GM23338 (cell line): ENCODE measurements around the gene COMMD8. TPM values are rescaled to one million over a fixed set of nuclear protein-coding genes. Genes with fewer than 3 reads are reported as not detected.

Experiments used
- ATAC-seq: fragments of 200-7000 bp; cut with Tn5 transposase; 3 replicates; pipeline ENCODE4 v1.9.1; 2020
- DNase-seq: peaks from one replicate; pipeline ENCODE4 v3.0.0-alpha.2; 2015; ENCODE audit warnings: low spot score
- H2AFZ ChIP-seq: fragments of 200-600 bp; sonication (generic); 2 replicates; pipeline ENCODE4 v1.8.0; 2016; ENCODE audit warnings: antibody characterized with exemption, mild to moderate bottlenecking, moderate library complexity
- H3F3A ChIP-seq: fragments of 200-600 bp; sonication (generic); replicated peaks from 2 replicates; pipeline ENCODE4 v1.8.0; 2017; ENCODE audit warnings: antibody characterized with exemption, mixed run types, low read depth
- H3K27ac ChIP-seq: fragments of 200-600 bp; sonication (generic); 2 replicates; pipeline ENCODE4 v1.6.1; 2016; ENCODE audit warnings: low read depth
- H3K27me3 ChIP-seq: fragments of 200-600 bp; sonication (generic); 2 replicates; pipeline ENCODE4 v1.8.0; 2016; ENCODE audit warnings: mild to moderate bottlenecking, mixed run types, moderate library complexity; ENCODE audit not compliant: insufficient read depth
- H3K36me3 ChIP-seq: fragments of 200-600 bp; sonication (generic); 2 replicates; pipeline ENCODE4 v1.8.0; 2016; ENCODE audit warnings: mild to moderate bottlenecking; ENCODE audit not compliant: insufficient read depth
- H3K4me1 ChIP-seq: fragments of 200-600 bp; sonication (generic); 2 replicates; pipeline ENCODE4 v1.8.0; 2016; ENCODE audit warnings: mild to moderate bottlenecking, moderate library complexity; ENCODE audit not compliant: insufficient read depth
- H3K4me2 ChIP-seq: fragments of 200-600 bp; sonication (generic); 2 replicates; pipeline ENCODE4 v1.7.1; 2017; ENCODE audit warnings: mixed run types
- H3K4me3 ChIP-seq: fragments of 200-600 bp; sonication (generic); 2 replicates; pipeline ENCODE4 v1.6.1; 2016; ENCODE audit warnings: mixed run types
- H3K79me2 ChIP-seq: fragments of 200-600 bp; sonication (generic); replicated peaks from 2 replicates; pipeline ENCODE4 v1.8.0; 2017; ENCODE audit warnings: mild to moderate bottlenecking; ENCODE audit not compliant: insufficient read depth
- H3K9me2 ChIP-seq: fragments of 200-600 bp; sonication (generic); 2 replicates; pipeline ENCODE4 v1.8.0; 2017; ENCODE audit not compliant: insufficient read depth
- H4K20me1 ChIP-seq: fragments of 200-600 bp; sonication (generic); replicated peaks from 2 replicates; pipeline ENCODE4 v1.8.0; 2017; ENCODE audit warnings: mild to moderate bottlenecking; ENCODE audit not compliant: insufficient read depth
- H3K27ac Mint-ChIP-seq: 2 replicates; pipeline ENCODE4 v1.8.0; 2020; ENCODE audit warnings: inconsistent platforms, mild to moderate bottlenecking, moderate library complexity, mixed read lengths
- H3K27me3 Mint-ChIP-seq: 3 replicates; pipeline ENCODE4 v1.8.0; 2022; ENCODE audit warnings: low read depth, mild to moderate bottlenecking, moderate library complexity, mixed read lengths, inconsistent platforms; ENCODE audit not compliant: insufficient read depth, poor library complexity
- H3K36me3 Mint-ChIP-seq: 3 replicates; pipeline ENCODE4 v1.8.0; 2021; ENCODE audit warnings: low read depth, mild to moderate bottlenecking, inconsistent platforms, moderate library complexity, mixed read lengths
- H3K4me1 Mint-ChIP-seq: 3 replicates; pipeline ENCODE4 v1.8.0; 2020; ENCODE audit warnings: mild to moderate bottlenecking, inconsistent platforms, mixed read lengths
- H3K4me3 Mint-ChIP-seq: 3 replicates; pipeline ENCODE4 v1.8.0; 2021; ENCODE audit warnings: moderate library complexity, mild to moderate bottlenecking, inconsistent platforms, mixed read lengths
- H3K9me3 Mint-ChIP-seq: 3 replicates; pipeline ENCODE4 v1.8.0; 2020; ENCODE audit warnings: moderate library complexity, mild to moderate bottlenecking, inconsistent platforms, mixed read lengths
- EZH2phosphoT487 ChIP-seq: fragments of 200-600 bp; sonication (generic); IDR thresholded peaks from one replicate; pipeline ENCODE4 v1.8.1; 2018; ENCODE audit warnings: antibody characterized with exemption; ENCODE audit not compliant: unreplicated experiment
- JUNB ChIP-seq: IDR thresholded peaks from one replicate; pipeline ENCODE4 v1.6.1; 2016; ENCODE audit warnings: antibody characterized with exemption; ENCODE audit not compliant: unreplicated experiment
- STAT1 ChIP-seq: IDR thresholded peaks from one replicate; pipeline ENCODE4 v1.6.1; 2016; ENCODE audit warnings: antibody characterized with exemption; ENCODE audit not compliant: unreplicated experiment
- ZNF114 ChIP-seq: fragments of 250-450 bp; sonication (Bioruptor Pico); IDR thresholded peaks from 2 replicates; pipeline ENCODE4 v1.5.0; 2020; ENCODE audit warnings: mild to moderate bottlenecking, moderate library complexity
- polyA plus RNA-seq: library from polyadenylated mRNA; unstranded; fragments of >200 nt; fragmentation: Nextera tagmentation; extraction: Ambion mirVana; gene quantifications from 2 replicates; pipeline ENCODE4 v1.2.1, GENCODE V29; 2016
- total RNA-seq: library from RNA; depleted of rRNA; stranded (reverse); fragments of >200 nt; shearing (Covaris generic); gene quantifications from 2 replicates; pipeline ENCODE4 v1.2.3, GENCODE V29; 2014
- TF ChIP-seq, protein P1 (sequence below): fragments of 250-450 bp; sonication (Bioruptor Pico); IDR thresholded peaks from 2 replicates; pipeline ENCODE4 v1.5.0; 2020; ENCODE audit warnings: mild to moderate bottlenecking, moderate library complexity
- TF ChIP-seq, protein P2 (sequence below), 2 experiments: fragments of 200-600 bp in 1 of 2; sonication (generic) in 1 of 2; conservative IDR thresholded peaks; 2 replicates each; pipeline versions ENCODE4 v1.5.1 to v1.6.1; 2016 to 2017; ENCODE audit warnings: antibody characterized with exemption in 2 of 2, low read depth in 2 of 2, mild to moderate bottlenecking in 2 of 2, moderate library complexity in 1 of 2
- TF ChIP-seq, protein P3 (sequence below): IDR thresholded peaks from one replicate; pipeline ENCODE4 v1.6.1; 2018; ENCODE audit warnings: antibody characterized with exemption; ENCODE audit not compliant: unreplicated experiment
- TF ChIP-seq, protein P4 (sequence below): IDR thresholded peaks from 2 replicates; pipeline ENCODE4 v1.6.1; 2016; ENCODE audit warnings: antibody characterized with exemption

The COMMD8 gene
- total and polyA plus RNA-seq, 2 experiments from 2014 or later = 8.4 to 20.6 TPM

DNA sequence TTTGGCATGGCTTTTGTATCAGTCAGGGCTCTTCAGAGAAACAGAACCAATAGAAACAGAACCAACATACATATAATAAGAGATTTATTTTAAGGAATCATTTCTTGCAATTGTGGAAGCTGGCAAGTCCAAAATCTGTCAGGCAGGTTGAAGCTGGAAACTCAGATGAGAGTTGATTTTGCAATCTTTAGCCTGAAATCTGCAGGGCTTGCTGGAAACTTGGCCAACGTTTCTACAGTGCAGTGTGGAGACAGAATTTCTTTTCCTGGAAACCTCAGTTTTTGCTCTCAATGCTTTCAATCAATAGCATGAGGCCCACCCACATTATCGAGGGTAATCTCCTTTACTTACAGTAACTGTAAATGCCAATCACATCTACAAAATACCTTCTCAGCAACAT lies 45.4 kb downstream of the COMMD8 start (continued):
- TF ChIP-seq, protein P1, sequence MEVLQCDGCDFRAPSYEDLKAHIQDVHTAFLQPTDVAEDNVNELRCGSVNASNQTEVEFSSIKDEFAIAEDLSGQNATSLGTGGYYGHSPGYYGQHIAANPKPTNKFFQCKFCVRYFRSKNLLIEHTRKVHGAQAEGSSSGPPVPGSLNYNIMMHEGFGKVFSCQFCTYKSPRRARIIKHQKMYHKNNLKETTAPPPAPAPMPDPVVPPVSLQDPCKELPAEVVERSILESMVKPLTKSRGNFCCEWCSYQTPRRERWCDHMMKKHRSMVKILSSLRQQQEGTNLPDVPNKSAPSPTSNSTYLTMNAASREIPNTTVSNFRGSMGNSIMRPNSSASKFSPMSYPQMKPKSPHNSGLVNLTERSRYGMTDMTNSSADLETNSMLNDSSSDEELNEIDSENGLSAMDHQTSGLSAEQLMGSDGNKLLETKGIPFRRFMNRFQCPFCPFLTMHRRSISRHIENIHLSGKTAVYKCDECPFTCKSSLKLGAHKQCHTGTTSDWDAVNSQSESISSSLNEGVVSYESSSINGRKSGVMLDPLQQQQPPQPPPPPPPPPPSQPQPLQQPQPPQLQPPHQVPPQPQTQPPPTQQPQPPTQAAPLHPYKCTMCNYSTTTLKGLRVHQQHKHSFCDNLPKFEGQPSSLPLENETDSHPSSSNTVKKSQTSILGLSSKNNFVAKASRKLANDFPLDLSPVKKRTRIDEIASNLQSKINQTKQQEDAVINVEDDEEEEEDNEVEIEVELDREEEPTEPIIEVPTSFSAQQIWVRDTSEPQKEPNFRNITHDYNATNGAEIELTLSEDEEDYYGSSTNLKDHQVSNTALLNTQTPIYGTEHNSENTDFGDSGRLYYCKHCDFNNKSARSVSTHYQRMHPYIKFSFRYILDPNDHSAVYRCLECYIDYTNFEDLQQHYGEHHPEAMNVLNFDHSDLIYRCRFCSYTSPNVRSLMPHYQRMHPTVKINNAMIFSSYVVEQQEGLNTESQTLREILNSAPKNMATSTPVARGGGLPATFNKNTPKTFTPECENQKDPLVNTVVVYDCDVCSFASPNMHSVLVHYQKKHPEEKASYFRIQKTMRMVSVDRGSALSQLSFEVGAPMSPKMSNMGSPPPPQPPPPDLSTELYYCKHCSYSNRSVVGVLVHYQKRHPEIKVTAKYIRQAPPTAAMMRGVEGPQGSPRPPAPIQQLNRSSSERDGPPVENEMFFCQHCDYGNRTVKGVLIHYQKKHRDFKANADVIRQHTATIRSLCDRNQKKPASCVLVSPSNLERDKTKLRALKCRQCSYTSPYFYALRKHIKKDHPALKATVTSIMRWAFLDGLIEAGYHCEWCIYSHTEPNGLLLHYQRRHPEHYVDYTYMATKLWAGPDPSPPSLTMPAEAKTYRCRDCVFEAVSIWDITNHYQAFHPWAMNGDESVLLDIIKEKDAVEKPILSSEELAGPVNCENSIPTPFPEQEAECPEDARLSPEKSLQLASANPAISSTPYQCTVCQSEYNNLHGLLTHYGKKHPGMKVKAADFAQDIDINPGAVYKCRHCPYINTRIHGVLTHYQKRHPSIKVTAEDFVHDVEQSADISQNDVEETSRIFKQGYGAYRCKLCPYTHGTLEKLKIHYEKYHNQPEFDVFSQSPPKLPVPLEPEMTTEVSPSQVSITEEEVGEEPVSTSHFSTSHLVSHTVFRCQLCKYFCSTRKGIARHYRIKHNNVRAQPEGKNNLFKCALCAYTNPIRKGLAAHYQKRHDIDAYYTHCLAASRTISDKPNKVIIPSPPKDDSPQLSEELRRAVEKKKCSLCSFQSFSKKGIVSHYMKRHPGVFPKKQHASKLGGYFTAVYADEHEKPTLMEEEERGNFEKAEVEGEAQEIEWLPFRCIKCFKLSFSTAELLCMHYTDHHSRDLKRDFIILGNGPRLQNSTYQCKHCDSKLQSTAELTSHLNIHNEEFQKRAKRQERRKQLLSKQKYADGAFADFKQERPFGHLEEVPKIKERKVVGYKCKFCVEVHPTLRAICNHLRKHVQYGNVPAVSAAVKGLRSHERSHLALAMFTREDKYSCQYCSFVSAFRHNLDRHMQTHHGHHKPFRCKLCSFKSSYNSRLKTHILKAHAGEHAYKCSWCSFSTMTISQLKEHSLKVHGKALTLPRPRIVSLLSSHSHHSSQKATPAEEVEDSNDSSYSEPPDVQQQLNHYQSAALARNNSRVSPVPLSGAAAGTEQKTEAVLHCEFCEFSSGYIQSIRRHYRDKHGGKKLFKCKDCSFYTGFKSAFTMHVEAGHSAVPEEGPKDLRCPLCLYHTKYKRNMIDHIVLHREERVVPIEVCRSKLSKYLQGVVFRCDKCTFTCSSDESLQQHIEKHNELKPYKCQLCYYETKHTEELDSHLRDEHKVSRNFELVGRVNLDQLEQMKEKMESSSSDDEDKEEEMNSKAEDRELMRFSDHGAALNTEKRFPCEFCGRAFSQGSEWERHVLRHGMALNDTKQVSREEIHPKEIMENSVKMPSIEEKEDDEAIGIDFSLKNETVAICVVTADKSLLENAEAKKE (CRISPR knock-in tag) = no peak
- TF ChIP-seq, protein P2, sequence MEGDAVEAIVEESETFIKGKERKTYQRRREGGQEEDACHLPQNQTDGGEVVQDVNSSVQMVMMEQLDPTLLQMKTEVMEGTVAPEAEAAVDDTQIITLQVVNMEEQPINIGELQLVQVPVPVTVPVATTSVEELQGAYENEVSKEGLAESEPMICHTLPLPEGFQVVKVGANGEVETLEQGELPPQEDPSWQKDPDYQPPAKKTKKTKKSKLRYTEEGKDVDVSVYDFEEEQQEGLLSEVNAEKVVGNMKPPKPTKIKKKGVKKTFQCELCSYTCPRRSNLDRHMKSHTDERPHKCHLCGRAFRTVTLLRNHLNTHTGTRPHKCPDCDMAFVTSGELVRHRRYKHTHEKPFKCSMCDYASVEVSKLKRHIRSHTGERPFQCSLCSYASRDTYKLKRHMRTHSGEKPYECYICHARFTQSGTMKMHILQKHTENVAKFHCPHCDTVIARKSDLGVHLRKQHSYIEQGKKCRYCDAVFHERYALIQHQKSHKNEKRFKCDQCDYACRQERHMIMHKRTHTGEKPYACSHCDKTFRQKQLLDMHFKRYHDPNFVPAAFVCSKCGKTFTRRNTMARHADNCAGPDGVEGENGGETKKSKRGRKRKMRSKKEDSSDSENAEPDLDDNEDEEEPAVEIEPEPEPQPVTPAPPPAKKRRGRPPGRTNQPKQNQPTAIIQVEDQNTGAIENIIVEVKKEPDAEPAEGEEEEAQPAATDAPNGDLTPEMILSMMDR (conservative IDR thresholded peaks at IDR 0.05; ENCODE audit: low read depth in 2 of 2) = no peak
- no peak for TF ChIP-seq ZNF114 (CRISPR knock-in tag)
- TF ChIP-seq JUNB = no peak
- no peak for TF ChIP-seq STAT1

DNA sequence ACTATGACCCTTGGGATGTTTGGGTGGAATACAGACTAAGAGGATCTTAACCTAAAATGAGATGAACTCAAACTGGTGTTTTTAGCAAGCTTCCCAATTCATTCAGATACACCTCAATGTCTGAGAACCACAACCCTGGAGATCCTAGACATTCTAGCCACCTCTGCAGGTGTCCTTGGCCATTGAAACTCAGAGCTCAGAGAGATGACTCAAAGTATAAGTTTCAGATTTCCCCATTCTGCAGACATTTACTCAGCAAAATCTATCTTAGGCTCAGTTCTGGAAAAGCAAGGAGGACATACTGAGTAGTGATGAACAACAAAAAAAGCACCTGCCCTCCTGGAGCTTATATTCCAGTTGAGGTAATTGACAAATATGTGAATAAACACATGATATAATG lies 47.8 kb downstream of the COMMD8 start:
- Histone ChIP-seq H2AFZ (no peak overlapping the region), H4K20me1 (no peaks in the 10 kb centered on the region), H3K36me3 (no peaks in the 10 kb centered on the region), H3K4me2 (no peak overlapping the region), H3K9me2 (no peaks in the 10 kb centered on the region), H3F3A (no peaks in the 10 kb centered on the region), H3K27me3 (no peaks in the 10 kb centered on the region), H3K4me3 (no peak overlapping the region), H3K4me1 (peaks cover 16% of the 10 kb centered on the region; the same call in 1 of the 2 replicates), H3K79me2 (no peaks in the 10 kb centered on the region), H3K27ac (no peak overlapping the region)
- no peaks in the 10 kb centered on the region for H3K36me3 Mint-ChIP-seq
- no peaks in the 10 kb centered on the region for H3K9me3 Mint-ChIP-seq
- no peak overlapping the region for H3K4me3 Mint-ChIP-seq
- no peak for DNase-seq
- TF ChIP-seq, protein P3, sequence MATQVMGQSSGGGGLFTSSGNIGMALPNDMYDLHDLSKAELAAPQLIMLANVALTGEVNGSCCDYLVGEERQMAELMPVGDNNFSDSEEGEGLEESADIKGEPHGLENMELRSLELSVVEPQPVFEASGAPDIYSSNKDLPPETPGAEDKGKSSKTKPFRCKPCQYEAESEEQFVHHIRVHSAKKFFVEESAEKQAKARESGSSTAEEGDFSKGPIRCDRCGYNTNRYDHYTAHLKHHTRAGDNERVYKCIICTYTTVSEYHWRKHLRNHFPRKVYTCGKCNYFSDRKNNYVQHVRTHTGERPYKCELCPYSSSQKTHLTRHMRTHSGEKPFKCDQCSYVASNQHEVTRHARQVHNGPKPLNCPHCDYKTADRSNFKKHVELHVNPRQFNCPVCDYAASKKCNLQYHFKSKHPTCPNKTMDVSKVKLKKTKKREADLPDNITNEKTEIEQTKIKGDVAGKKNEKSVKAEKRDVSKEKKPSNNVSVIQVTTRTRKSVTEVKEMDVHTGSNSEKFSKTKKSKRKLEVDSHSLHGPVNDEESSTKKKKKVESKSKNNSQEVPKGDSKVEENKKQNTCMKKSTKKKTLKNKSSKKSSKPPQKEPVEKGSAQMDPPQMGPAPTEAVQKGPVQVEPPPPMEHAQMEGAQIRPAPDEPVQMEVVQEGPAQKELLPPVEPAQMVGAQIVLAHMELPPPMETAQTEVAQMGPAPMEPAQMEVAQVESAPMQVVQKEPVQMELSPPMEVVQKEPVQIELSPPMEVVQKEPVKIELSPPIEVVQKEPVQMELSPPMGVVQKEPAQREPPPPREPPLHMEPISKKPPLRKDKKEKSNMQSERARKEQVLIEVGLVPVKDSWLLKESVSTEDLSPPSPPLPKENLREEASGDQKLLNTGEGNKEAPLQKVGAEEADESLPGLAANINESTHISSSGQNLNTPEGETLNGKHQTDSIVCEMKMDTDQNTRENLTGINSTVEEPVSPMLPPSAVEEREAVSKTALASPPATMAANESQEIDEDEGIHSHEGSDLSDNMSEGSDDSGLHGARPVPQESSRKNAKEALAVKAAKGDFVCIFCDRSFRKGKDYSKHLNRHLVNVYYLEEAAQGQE = no peak
- TF ChIP-seq, protein P4, sequence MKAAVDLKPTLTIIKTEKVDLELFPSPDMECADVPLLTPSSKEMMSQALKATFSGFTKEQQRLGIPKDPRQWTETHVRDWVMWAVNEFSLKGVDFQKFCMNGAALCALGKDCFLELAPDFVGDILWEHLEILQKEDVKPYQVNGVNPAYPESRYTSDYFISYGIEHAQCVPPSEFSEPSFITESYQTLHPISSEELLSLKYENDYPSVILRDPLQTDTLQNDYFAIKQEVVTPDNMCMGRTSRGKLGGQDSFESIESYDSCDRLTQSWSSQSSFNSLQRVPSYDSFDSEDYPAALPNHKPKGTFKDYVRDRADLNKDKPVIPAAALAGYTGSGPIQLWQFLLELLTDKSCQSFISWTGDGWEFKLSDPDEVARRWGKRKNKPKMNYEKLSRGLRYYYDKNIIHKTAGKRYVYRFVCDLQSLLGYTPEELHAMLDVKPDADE = no peak
- TF ChIP-seq EZH2phosphoT487 (no peak), STAT1 (no peak)
- H3K27ac Mint-ChIP-seq = no peak overlapping the region
- ATAC-seq = no peak
- H3K4me1 Mint-ChIP-seq = peaks cover 20% of the 10 kb centered on the region
- peaks cover 2% of the 10 kb centered on the region for H3K27me3 Mint-ChIP-seq
